ENCODE data around the gene RBM20. TPM values are rescaled to one million over a fixed set of nuclear protein-coding genes. Genes with fewer than 3 reads are reported as not detected.

The RBM20 gene
- polyA plus RNA-seq, 1 donor (not counting 4 experiments of a cell fraction or from before 2014, with no cell fraction given): 0.01 TPM

- H3K27ac ChIP-seq (ENCODE audit: control insufficient read depth, insufficient read depth, low read length): no peak overlapping the region
- H2AFZ ChIP-seq (ENCODE audit: control insufficient read depth, low read length): no peak overlapping the region
- no peak overlapping the region for H3K4me2 ChIP-seq (ENCODE audit: control insufficient read depth, extremely low read depth, insufficient read depth, low read depth, low read length)
- H3K9ac ChIP-seq (ENCODE audit: control insufficient read depth, extremely low read depth, insufficient read depth, low read length): no peak overlapping the region
- H3K4me1 ChIP-seq (ENCODE audit: control insufficient read depth, extremely low read depth, insufficient read depth, low read length): no peaks in the 10 kb centered on the region
- no peaks in the 10 kb centered on the region for H3K9me3 ChIP-seq (ENCODE audit: control insufficient read depth, low read depth, low read length)
- DNase-seq (ENCODE audit: low read depth, low spot score) (no peak), FAIRE-seq (no peak)
- dilution Hi-C loops (cut with MboI; ENCODE audit: extremely low pct_ligation_motif_present, low sequenced_read_pairs): loop anchor here (25.0 kb wide), 1 partner anchor 569 kb away; the partner anchor contains the start of gene SMNDC1
- peaks cover 0 to 11% of the 10 kb centered on the region in 2 experiments for H3K36me3 ChIP-seq (ENCODE audit: control insufficient read depth in 2 of 2, extremely low read depth in 1 of 2, insufficient read depth in 2 of 2, low read length in 2 of 2)
- H3K4me3 ChIP-seq (ENCODE audit: control insufficient read depth in 2 of 3, extremely low read depth in 1 of 3, insufficient read depth in 2 of 3, low read depth in 1 of 3, low read length in 3 of 3): no peak overlapping the region
- no peaks in the 10 kb centered on the region for H4K20me1 ChIP-seq (ENCODE audit: control insufficient read depth, extremely low read depth, insufficient read depth, low read length)
- no peaks in the 10 kb centered on the region for H3K9me1 ChIP-seq (ENCODE audit: control insufficient read depth, extremely low read depth, insufficient read depth, low read length)
- no peak for TF ChIP-seq EZH2 (IDR thresholded peaks at IDR 0.05; ENCODE audit: low read length)
- no peak for TF ChIP-seq CTCF (optimal IDR thresholded peaks at IDR 0.05 in 1 of 3, IDR thresholded peaks at IDR 0.05 in 1 of 3, conservative IDR thresholded peaks at IDR 0.05 in 1 of 3; ENCODE audit: extremely low read depth in 1 of 3, insufficient read depth in 2 of 3, low read length in 3 of 3)
- H3K27me3 ChIP-seq (ENCODE audit: control insufficient read depth, extremely low read depth, insufficient read depth, low read length): no peaks in the 10 kb centered on the region
- no peaks in the 10 kb centered on the region for H3K79me2 ChIP-seq (ENCODE audit: control insufficient read depth, insufficient read depth, low read length)
Observed at GRCh38 chr10:110881247-110881646, 237.1 kb downstream of the RBM20 start.

GRCh38 chr10:110881905-110882304, 237.8 kb downstream of the RBM20 start:
- Histone ChIP-seq H4K20me1 (ENCODE audit: control insufficient read depth, extremely low read depth, insufficient read depth, low read length) (no peaks in the 10 kb centered on the region), H3K9me3 (ENCODE audit: control insufficient read depth, low read depth, low read length) (no peaks in the 10 kb centered on the region), H3K4me2 (ENCODE audit: control insufficient read depth, extremely low read depth, insufficient read depth, low read depth, low read length) (no peak overlapping the region), H3K4me1 (ENCODE audit: control insufficient read depth, extremely low read depth, insufficient read depth, low read length) (no peaks in the 10 kb centered on the region), H3K9ac (ENCODE audit: control insufficient read depth, extremely low read depth, insufficient read depth, low read length) (no peak overlapping the region), H3K9me1 (ENCODE audit: control insufficient read depth, extremely low read depth, insufficient read depth, low read length) (no peaks in the 10 kb centered on the region), H3K79me2 (ENCODE audit: control insufficient read depth, insufficient read depth, low read length) (no peaks in the 10 kb centered on the region), H3K4me3 (ENCODE audit: control insufficient read depth in 2 of 3, extremely low read depth in 1 of 3, insufficient read depth in 2 of 3, low read depth in 1 of 3, low read length in 3 of 3) (no peak overlapping the region), H2AFZ (ENCODE audit: control insufficient read depth, low read length) (no peak overlapping the region), H3K27me3 (ENCODE audit: control insufficient read depth, extremely low read depth, insufficient read depth, low read length) (no peaks in the 10 kb centered on the region), H3K36me3 (ENCODE audit: control insufficient read depth in 2 of 2, extremely low read depth in 1 of 2, insufficient read depth in 2 of 2, low read length in 2 of 2) (peaks cover 0 to 13% of the 10 kb centered on the region in 2 experiments), H3K27ac (ENCODE audit: control insufficient read depth, insufficient read depth, low read length) (no peak overlapping the region)
- dilution Hi-C loops (cut with MboI; ENCODE audit: extremely low pct_ligation_motif_present, low sequenced_read_pairs): loop anchor here (25.0 kb wide), 1 partner anchor 570 kb away; the partner anchor contains the start of gene SMNDC1
- TF ChIP-seq CTCF (optimal IDR thresholded peaks at IDR 0.05 in 1 of 3, IDR thresholded peaks at IDR 0.05 in 1 of 3, conservative IDR thresholded peaks at IDR 0.05 in 1 of 3; ENCODE audit: extremely low read depth in 1 of 3, insufficient read depth in 2 of 3, low read length in 3 of 3) (no peak), EZH2 (IDR thresholded peaks at IDR 0.05; ENCODE audit: low read length) (no peak)
- FAIRE-seq (no peak), DNase-seq (ENCODE audit: low read depth, low spot score) (no peak)

Data from keratinocyte (primary cell).